T follicular helper cell (primary cell): ENCODE measurements around the gene PRDM5.
"Not testable (repeated sequence)": the region's sequence is repeated elsewhere in the genome, so short reads cannot be mapped to it uniquely, and the experiment has no call there.

Experiments
- DNase-seq: peaks from one replicate; pipeline ENCODE4 v3.0.0-alpha.2; 2020; ENCODE audit warnings: low read depth

PRDM5 gene

GRCh38 chr4:120753854-120754253 is 168.7 kb downstream of the PRDM5 start:
- no peak for DNase-seq

- no peak for DNase-seq
These were observed 172.4 kb downstream of the PRDM5 start for GRCh38 chr4:120750152-120750525.

- no peak for DNase-seq
These were observed 172.9 kb downstream of the PRDM5 start for GRCh38 chr4:120749445-120750151.

DNA sequence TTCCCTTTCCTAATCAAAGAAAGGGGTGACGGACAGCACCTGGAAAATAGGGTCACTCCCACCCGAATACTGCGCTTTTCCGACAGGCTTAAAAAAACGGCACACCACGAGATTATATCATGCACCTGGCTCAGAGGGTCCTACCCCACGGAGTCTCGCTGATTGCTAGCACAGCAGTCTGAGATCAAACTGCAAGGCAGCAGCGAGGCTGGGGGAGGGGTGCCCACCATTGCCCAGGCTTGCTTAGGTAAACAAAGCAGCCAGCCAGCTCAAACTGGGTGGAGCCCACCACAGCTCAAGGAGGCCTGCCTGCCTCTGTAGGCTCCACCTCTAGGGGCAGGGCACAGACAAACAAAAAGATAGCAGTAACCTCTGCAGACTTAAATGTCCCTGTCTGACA is 180.9 kb downstream of the PRDM5 start:
- DNase-seq = not testable (repeated sequence)

GRCh38 chr4:120736312-120736711 is 186.2 kb downstream of the PRDM5 start:
- DNase-seq = no peak

DNA sequence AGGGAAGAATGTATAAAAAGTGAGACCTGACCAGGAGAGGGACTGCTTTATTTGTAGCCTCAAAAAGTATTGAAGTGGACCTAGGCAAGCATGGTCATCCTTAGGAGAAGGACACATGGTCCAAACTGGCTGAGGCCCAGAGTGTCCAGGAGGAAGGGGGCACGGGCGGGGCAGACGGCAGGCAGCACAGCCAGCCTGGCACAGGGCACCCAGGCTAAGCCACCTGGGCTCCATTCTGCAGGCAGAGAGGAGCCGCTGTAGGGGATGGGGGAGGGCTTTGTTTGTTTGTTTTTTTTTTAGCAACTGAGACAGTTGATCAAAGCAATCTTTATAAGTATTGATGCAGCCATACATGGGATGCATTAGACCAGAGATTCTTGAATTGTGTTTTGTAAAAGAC is 188.6 kb downstream of the PRDM5 start:
- no peak for DNase-seq

DNA sequence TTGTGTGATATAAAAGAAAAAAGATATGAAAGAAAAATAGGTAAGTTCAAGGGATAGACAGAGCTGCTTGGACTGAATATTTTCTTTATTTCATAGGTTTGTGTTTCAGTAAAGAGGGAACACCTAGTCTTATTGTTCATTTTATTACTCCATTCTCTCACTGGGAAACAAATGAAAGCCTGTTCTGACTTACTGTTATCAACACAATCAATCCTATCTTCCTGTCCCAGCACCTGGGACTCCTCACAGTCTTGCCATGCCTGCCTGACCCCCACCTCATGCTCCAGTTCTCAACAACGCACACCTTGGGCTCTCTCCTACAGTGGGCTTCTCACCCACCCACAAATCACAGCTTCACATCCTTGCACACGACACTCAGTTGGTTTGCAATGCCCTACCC is 189.5 kb downstream of the PRDM5 start:
- no peak for DNase-seq

DNA sequence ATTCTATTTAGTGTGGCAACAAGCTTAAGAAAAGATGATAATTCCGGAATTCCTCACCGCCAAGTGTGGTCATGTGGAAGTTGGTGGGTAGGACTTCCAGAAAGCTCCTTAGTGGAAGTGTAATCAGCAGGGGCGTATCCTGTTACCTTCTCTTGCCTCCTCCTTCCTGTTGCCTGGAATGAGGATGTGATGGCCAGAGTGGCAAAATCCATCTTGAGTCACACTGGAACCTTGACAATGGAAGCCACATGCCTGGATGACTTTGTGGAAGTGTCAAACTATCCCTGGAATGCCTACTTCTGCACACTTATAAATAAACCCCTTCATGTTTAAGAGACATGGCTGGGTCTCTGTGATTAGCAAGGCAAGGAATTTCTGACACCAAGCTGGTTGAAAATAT is 191.0 kb downstream of the PRDM5 start:
- no peak for DNase-seq

DNA sequence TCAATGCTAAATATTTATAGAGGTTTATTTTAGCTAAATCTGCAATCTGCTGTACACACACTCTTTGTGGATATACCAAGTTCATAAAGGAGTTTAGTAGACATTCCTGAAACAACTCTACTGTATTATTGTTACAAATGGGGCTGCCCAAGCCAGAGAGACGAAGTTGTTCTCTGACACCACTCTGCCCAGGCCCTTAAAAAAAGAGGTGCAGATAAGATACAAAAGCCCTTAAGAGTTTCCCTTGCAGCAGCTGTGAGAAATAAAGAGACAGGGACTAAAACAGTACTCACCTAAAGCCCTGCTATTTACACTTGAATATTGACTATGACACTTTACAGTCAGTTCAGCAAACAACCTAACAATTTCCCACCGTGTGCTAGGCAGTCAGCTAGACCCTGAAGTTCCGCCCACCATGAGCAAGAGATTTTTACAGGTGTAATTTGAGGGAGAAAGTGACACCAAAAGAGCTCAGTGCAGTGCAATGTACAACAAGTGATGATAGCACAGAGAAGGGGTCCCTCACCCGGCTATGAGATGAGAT is 191.7 kb downstream of the PRDM5 start:
- no peak for DNase-seq

GRCh38 chr4:120728892-120729675 is 193.4 kb downstream of the PRDM5 start:
- no peak for DNase-seq

DNA sequence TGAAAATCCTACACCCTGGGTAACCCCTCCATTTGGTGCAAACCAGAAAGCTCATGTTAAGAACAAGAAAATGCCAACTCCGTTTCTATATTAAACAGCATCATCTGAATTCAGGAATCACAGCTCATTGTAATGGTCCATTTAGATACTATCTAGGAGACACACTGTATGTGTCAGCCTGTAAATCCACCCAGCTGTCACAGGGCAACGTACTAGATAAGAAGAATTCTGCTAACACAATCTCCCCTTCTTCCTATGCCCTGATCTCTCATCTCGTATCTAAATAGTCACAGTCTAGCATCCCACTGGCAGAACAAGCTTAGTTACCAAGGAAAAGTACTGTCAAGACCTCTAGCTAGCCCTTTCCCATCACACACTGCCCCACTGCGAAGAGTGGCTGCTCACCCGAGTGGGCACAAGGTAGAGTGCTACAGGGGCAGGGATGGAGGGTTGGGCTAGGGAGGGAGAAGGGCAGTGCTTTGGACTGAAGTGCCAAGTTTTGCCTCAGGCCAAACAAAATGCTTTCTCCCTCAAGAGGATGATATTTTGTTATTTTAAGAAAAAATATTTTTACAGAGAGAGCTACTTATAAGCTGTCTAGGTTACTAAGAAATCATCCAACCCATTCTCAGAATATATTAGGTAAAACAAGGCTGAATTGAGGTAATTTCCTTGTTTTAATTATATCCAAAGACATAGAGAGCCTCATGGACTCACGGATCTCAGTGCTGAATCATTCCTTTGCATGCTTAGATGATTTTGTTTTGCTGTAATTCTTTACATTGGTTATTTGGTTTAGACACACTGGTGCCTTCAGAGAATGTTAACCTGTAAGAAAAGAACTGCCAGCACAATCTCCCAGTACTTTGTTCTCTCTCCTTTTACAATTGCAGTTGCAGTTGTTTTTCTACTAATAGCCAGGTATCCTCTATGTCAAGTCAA is 196.6 kb downstream of the PRDM5 start:
- no peak for DNase-seq

DNA sequence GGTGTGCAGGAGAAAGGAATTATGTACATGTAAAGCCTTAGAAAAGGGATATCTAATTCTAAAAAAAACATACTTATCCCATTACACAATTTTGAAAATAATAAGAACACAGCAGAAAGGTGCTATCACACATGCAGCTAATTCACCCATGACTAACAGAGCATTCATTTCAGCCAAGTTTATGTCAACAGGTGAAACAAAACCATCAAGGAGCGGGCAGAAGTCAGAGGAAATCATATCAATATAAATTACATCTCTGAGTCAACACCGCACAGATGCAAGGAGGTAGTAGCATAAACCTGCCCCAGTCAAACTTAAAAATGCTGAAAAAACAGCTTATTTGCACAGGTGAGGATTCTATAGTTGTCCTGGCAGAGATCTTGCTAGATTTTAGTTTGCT is 197.9 kb downstream of the PRDM5 start:
- DNase-seq = no peak

- DNase-seq = no peak
These were observed 198.5 kb downstream of the PRDM5 start for GRCh38 chr4:120723986-120724385.

- no peak for DNase-seq
These were observed 199.4 kb downstream of the PRDM5 start for GRCh38 chr4:120723105-120723504.

DNA sequence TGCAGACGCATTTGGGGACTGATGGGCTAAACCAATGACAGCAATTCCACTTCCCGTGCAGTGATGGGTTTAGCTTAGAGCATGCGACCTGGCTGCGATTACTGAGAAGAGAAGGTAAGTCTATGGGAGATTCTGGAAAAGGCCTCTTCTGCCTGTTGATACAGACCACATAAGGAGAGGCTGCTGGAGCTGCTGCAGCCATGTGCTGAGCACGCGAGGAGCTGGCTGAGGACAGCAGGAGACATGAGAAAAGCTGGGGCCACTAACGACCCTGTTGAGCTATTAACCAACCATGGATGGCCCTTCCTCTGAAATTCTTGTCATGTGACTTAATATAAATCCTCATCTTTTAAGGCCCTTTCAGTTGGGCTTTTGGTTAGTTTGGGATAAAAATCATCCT is 199.9 kb downstream of the PRDM5 start:
- DNase-seq = no peak

- DNase-seq = no peak
These were observed 202.1 kb downstream of the PRDM5 start for GRCh38 chr4:120720354-120720934.

DNA sequence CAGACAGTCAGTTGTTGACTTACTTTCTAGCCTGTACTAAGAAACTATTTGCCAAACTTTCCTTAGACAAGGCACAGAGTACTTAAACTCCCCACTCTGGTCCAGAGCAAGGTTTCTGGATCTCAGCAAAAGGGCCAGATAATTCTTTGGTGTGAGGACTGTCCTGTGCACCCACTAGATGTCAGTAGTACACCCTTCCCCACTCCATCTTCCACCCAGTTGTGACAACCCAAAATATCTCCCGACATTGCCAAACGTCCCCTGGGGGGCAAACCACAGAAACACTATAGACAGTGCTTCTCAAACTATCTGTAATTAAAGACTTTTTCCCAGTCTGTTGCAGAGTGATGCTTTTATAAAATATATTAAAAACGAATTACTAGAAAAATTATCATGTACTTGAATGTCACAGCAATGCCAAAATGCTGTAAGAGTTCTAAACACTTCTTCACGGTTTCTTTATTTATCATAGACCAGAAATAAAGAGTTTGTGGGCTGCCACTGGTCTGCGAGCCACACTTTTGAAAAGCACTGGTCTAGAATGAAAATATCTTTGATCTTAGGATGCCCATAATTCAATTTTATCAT is 203.5 kb downstream of the PRDM5 start:
- no peak for DNase-seq

DNA sequence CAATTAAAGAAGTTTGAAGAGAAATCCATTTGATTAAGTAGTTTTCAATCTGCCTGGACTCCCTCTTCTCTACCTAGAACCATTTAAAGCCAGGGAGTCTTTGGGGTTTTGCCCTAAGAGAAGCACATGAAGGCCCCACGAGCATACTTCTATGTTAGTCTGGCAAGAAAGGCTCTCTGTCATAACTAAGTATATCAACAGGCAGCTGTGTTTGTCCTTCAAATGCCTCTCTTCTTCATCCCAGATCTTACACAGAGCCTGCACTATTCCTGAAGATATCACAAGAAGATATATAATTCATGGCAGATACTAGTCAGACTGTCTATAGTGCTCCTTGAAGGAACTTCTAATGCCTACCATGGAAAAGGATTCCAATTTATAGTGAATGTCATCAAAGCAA is 206.2 kb downstream of the PRDM5 start:
- no peak for DNase-seq

DNA sequence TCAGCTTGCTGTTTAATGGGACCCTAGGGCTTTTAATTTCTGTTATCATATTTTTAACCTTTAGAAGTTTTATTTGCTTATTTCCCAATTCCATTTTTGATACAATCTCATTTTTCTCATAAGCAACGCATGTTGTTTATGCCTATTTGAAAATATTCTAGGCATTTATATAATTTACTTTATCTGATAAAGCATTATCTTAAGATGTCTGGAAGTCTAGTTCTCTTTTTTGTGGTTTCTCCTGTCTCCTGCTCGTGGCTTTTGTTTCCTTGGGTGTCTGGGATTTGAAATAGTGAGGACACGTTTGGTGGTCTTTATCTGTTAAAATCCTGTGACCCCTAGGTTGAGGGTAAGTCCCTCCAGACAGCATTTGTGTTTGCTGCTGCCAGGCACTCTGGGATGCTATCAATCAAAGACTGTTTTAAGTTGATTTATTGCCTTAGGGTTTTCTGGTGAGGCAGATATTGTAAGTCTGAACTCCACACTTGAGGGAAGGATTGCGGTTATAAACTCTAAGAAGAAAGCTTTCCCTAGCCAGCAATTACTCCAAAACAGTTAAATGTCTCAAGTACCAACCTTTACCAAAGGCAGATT is 208.0 kb downstream of the PRDM5 start:
- DNase-seq = no peak

GRCh38 chr4:120709991-120710390 is 212.5 kb downstream of the PRDM5 start:
- no peak for DNase-seq

DNA sequence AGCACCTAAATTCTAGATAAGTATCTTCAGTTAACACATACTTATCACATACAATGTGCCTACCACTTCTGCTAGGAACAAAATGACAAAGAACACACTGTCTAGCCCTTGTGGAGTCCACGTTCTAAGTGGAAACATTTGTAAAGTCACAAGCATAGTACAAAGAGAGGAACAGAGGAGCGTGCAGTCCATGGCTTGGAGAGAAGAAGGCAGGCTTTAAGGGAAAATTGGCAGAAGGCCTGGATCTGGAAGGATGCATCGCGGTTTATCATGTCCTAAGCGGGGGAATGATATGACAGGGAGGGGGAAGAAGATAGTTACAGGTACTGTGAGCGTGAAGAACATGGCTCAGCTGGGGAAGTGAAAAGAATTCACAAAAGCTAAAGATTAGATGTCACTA is 218.0 kb downstream of the PRDM5 start:
- no peak for DNase-seq
